ENCODE results near the gene NCKAP5. TPM values are rescaled to one million over a fixed set of nuclear protein-coding genes. Genes with fewer than 3 reads are reported as not detected.

Gene NCKAP5
- total and polyA plus RNA-seq, 4 donors = 0.57 to 2.8 (median 2.4) TPM

GRCh38 chr2:133380991-133381390, 187.3 kb downstream of the NCKAP5 start:
- Histone ChIP-seq H3K4me1 (ENCODE audit: control insufficient read depth in 4 of 4, insufficient read depth in 4 of 4, low read length in 3 of 4) (no peaks in the 10 kb centered on the region), H3K27ac (ENCODE audit: low read depth in 1 of 2, low read length in 2 of 2) (no peak overlapping the region), H3K9me3 (ENCODE audit: control insufficient read depth in 4 of 4, low read length in 3 of 4) (no peaks in the 10 kb centered on the region), H3K9ac (ENCODE audit: low read depth in 1 of 2, low read length in 2 of 2) (no peak overlapping the region), H3K27me3 (ENCODE audit: control insufficient read depth in 4 of 4, insufficient read depth in 4 of 4, low read length in 3 of 4) (no peaks in the 10 kb centered on the region), H3K4me3 (ENCODE audit: low read depth in 1 of 3, low read length in 3 of 3) (no peak overlapping the region), H3K36me3 (ENCODE audit: control insufficient read depth in 4 of 4, insufficient read depth in 3 of 4, low read depth in 1 of 4, low read length in 3 of 4) (no peaks in the 10 kb centered on the region)
- no peak for DNase-seq (ENCODE audit: low spot score)
- TF ChIP-seq EGR1 (IDR thresholded peaks at IDR 0.05; ENCODE audit: low read depth in 2 of 2) (no peak), JUND (IDR thresholded peaks at IDR 0.05) (no peak), CTCF (IDR thresholded peaks at IDR 0.05; ENCODE audit: low read depth, low read length, missing input control) (no peak), RXRA (IDR thresholded peaks at IDR 0.05) (no peak), HNF4G (IDR thresholded peaks at IDR 0.05) (no peak), FOXA2 (IDR thresholded peaks at IDR 0.05) (no peak), ZBTB33 (IDR thresholded peaks at IDR 0.05) (no peak), RAD21 (IDR thresholded peaks at IDR 0.05) (no peak), YY1 (IDR thresholded peaks at IDR 0.05) (no peak), TAF1 (conservative IDR thresholded peaks at IDR 0.05) (no peak)
- TF ChIP-seq, protein P1, sequence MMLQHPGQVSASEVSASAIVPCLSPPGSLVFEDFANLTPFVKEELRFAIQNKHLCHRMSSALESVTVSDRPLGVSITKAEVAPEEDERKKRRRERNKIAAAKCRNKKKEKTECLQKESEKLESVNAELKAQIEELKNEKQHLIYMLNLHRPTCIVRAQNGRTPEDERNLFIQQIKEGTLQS (IDR thresholded peaks at IDR 0.05) = no peak
- 87% methylated on average over 3 of the region's 3 CpGs for WGBS

- 90% methylated on average over 7 of the region's 7 CpGs for WGBS
- Histone ChIP-seq H3K4me3 (ENCODE audit: low read depth in 1 of 3, low read length in 3 of 3) (no peak overlapping the region), H3K27ac (ENCODE audit: low read depth in 1 of 2, low read length in 2 of 2) (no peak overlapping the region), H3K9me3 (ENCODE audit: control insufficient read depth in 4 of 4, low read length in 3 of 4) (no peaks in the 10 kb centered on the region), H3K9ac (ENCODE audit: low read depth in 1 of 2, low read length in 2 of 2) (no peak overlapping the region), H3K27me3 (ENCODE audit: control insufficient read depth in 4 of 4, insufficient read depth in 4 of 4, low read length in 3 of 4) (no peaks in the 10 kb centered on the region), H3K4me1 (ENCODE audit: control insufficient read depth in 4 of 4, insufficient read depth in 4 of 4, low read length in 3 of 4) (no peaks in the 10 kb centered on the region), H3K36me3 (ENCODE audit: control insufficient read depth in 4 of 4, insufficient read depth in 3 of 4, low read depth in 1 of 4, low read length in 3 of 4) (no peaks in the 10 kb centered on the region)
- TF ChIP-seq TAF1 (conservative IDR thresholded peaks at IDR 0.05) (no peak), FOXA2 (IDR thresholded peaks at IDR 0.05) (no peak), YY1 (IDR thresholded peaks at IDR 0.05) (no peak), GABPA (IDR thresholded peaks at IDR 0.05 in 1 of 2, conservative IDR thresholded peaks at IDR 0.05 in 1 of 2) (no peak), HNF4A (conservative IDR thresholded peaks at IDR 0.05) (no peak), NR2F2 (IDR thresholded peaks at IDR 0.05) (no peak), HNF4G (IDR thresholded peaks at IDR 0.05) (no peak), RXRA (IDR thresholded peaks at IDR 0.05) (no peak), JUND (IDR thresholded peaks at IDR 0.05) (no peak), EGR1 (IDR thresholded peaks at IDR 0.05; ENCODE audit: low read depth in 2 of 2) (no peak)
- DNase-seq (ENCODE audit: low spot score) = no peak
These were observed 189.2 kb downstream of the NCKAP5 start for GRCh38 chr2:133378928-133379549.

GRCh38 chr2:133378386-133378785, 189.9 kb downstream of the NCKAP5 start:
- no peaks in the 10 kb centered on the region for H3K27me3 ChIP-seq (ENCODE audit: control insufficient read depth in 4 of 4, insufficient read depth in 4 of 4, low read length in 3 of 4)
- 87% methylated on average over 1 of the region's 1 CpG for WGBS
- DNase-seq (ENCODE audit: low spot score) = no peak
- H3K4me1 ChIP-seq (ENCODE audit: control insufficient read depth in 4 of 4, insufficient read depth in 4 of 4, low read length in 3 of 4) = no peaks in the 10 kb centered on the region
- no peaks in the 10 kb centered on the region for H3K36me3 ChIP-seq (ENCODE audit: control insufficient read depth in 4 of 4, insufficient read depth in 3 of 4, low read depth in 1 of 4, low read length in 3 of 4)
- no peak overlapping the region for H3K27ac ChIP-seq (ENCODE audit: low read depth in 1 of 2, low read length in 2 of 2)
- no peak for TF ChIP-seq HNF4G (IDR thresholded peaks at IDR 0.05)
- TF ChIP-seq FOXA2 (IDR thresholded peaks at IDR 0.05) = no peak
- no peak for TF ChIP-seq TAF1 (conservative IDR thresholded peaks at IDR 0.05)
- no peak for TF ChIP-seq FOXA1 (IDR thresholded peaks at IDR 0.05)
- no peak for TF ChIP-seq EGR1 (IDR thresholded peaks at IDR 0.05; ENCODE audit: low read depth in 2 of 2)
- TF ChIP-seq, protein P1 (IDR thresholded peaks at IDR 0.05) = no peak
- no peak for TF ChIP-seq RAD21 (IDR thresholded peaks at IDR 0.05)
- no peak for TF ChIP-seq RXRA (IDR thresholded peaks at IDR 0.05)
- no peak overlapping the region for H3K4me3 ChIP-seq (ENCODE audit: low read depth in 1 of 3, low read length in 3 of 3)
- no peaks in the 10 kb centered on the region for H3K9me3 ChIP-seq (ENCODE audit: control insufficient read depth in 4 of 4, low read length in 3 of 4)
- H3K9ac ChIP-seq (ENCODE audit: low read depth in 1 of 2, low read length in 2 of 2) = no peak overlapping the region
